ENCODE data around the gene S100A9. TPM values are rescaled to one million over a fixed set of nuclear protein-coding genes. Genes with fewer than 3 reads are reported as not detected.
"Not testable (repeated sequence)": the region's sequence is repeated elsewhere in the genome, so short reads cannot be mapped to it uniquely, and the experiment has no call there.

Gene S100A9
- total RNA-seq, 1 experiment from 2014 or later: not detected

DNA sequence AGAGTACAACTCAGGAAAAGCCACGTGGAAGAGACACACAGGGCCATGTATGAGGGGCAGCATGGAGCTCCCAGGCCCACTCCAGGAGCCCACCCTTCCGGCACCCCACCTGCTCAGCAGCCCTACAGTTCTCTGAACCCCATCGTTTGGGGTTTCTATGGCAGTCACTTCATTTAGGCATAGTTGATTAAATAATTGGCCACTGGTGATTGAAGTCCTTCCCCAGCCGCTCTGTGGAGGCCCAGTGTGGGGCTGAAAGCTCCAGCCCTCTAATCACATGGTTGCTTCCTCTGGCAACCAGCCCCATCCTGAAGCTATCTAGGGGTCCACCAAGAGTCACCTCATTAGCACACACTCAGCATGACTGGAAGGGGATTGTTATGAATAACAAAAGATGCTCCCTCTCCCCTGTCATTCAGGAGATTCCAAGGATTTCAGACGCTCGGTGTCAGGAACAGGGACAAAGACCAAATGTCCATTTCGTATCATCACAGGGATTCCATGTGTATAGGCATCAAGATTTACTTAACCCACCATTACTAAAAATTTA is 46.5 kb downstream of the S100A9 start:
- DNase-seq: no peak
- H3K36me3 ChIP-seq: no peaks in the 10 kb centered on the region
- peaks cover 3% of the 10 kb centered on the region; the same call in 1 of the 2 replicates for H3K9me3 ChIP-seq
- H3K27me3 ChIP-seq: peaks cover 8% of the 10 kb centered on the region
- H3K4me3 ChIP-seq: no peak overlapping the region

DNA sequence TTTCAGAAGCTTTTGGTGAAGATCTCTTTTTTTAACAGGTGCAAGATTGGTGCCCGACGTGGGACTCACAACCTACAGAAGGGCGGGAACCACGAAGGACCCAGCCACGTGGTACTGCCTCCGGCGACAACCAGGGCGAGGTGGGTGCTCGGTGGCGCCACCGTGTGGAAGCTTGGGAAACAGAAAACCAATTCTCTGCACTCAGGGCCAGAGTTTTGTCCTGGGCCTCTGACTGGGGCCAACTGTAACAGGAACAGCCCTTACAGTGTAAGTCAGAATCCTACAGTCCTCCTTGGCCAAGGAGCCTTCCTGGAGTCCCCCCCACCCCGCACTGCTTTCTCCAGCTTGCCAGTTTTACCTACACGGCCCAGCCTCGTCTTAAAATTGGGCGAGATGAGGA is 47.1 kb downstream of the S100A9 start:
- peaks cover 8% of the 10 kb centered on the region for H3K27me3 ChIP-seq
- peaks cover 5% of the 10 kb centered on the region; the same call in 1 of the 2 replicates for H3K9me3 ChIP-seq
- DNase-seq: peak; percentile 47
- H3K36me3 ChIP-seq: no peaks in the 10 kb centered on the region
- no peak overlapping the region for H3K4me3 ChIP-seq

DNA sequence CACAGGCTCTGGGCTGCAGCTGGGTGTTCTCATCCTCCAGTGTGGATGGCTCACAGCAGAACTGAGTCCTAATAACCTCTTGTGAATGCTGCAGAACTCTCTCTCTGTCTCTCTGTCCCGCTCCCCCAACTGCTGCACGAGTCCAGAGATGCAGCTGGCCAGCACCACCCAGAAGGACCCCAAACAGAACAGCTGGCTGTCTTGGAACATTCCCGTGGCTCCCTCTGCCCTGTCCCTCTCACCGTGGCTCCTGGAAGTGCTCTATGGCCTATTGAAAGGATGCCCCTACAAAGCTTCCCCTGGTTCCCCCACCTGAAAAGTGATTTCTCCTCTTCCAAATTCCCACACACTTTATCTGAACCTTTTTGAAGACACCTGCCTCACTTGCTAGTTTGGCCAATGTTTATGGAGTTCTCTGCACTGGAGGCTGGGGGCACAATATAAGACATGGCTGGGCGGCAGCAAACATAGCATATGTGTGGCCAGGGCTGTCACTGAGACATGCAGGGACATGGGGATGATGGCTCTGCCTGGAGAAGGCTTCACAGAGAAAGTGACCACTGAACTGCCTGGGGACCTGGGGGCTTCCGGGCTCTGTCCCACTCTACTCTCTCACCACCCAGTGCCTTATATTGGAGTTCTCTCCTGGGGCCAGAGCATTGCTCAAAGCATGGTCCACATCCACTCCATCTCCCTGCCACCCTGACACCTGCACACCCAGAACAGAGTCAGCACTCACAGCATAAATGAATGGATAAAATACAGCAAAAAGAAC is 48.4 kb downstream of the S100A9 start:
- not testable (repeated sequence) for H3K36me3 ChIP-seq, H3K9me3 ChIP-seq, H3K27me3 ChIP-seq, H3K4me3 ChIP-seq, DNase-seq

DNA sequence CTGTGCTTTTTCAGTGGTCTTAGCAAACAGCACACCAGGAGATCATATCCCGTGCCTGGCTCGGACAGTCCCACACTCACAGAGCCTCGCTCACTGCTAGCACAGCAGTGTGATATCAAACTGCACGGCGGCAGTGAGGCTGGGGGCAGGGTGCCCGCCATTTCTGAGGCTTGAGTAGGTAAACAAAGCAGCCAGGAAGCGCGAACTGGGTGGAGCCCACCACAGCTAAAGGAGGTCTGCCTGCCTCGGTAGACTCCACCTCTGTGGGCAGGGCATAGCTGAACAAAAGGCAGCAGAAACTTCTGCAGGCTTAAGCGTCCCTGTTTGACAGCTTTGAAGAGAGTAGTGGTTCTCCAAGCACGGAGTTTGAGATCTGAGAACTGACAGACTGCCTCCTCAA is 49.6 kb downstream of the S100A9 start:
- not testable (repeated sequence) for H3K27me3 ChIP-seq, DNase-seq, H3K36me3 ChIP-seq, H3K4me3 ChIP-seq
- H3K9me3 ChIP-seq: peaks cover 12% of the 10 kb centered on the region

Other genes with a start within 250 kb of the S100A9 start
- not detected in 2 replicates for gene SPRR2F, start 244.3 kb upstream of the S100A9 start, total RNA-seq (2014; rRNA removed; shearing (Covaris generic); ENCODE audit: low replicate concordance)
- gene SPRR2G, start 207.0 kb upstream of the S100A9 start, total RNA-seq (2014; rRNA removed; shearing (Covaris generic); ENCODE audit: low replicate concordance): not detected in 2 replicates
- gene LELP1, start 154.4 kb upstream of the S100A9 start, total RNA-seq (2014; rRNA removed; shearing (Covaris generic); ENCODE audit: low replicate concordance): not detected in 2 replicates
- 0.07 and 1.0 TPM in 2 replicates for gene PRR9, start 140.3 kb upstream of the S100A9 start, total RNA-seq (2014; rRNA removed; shearing (Covaris generic); ENCODE audit: low replicate concordance)
- gene LORICRIN, start 98.2 kb upstream of the S100A9 start, total RNA-seq (2014; rRNA removed; shearing (Covaris generic); ENCODE audit: low replicate concordance): not detected in 2 replicates
- gene PGLYRP3, start 44.9 kb upstream of the S100A9 start, total RNA-seq (2014; rRNA removed; shearing (Covaris generic); ENCODE audit: low replicate concordance): not detected in 2 replicates
- not detected in 2 replicates for gene PGLYRP4, start 9.0 kb upstream of the S100A9 start, total RNA-seq (2014; rRNA removed; shearing (Covaris generic); ENCODE audit: low replicate concordance)
- gene S100A12, start 17.8 kb downstream of the S100A9 start, total RNA-seq (2014; rRNA removed; shearing (Covaris generic); ENCODE audit: low replicate concordance): not detected in 2 replicates
- not detected in 2 replicates for gene S100A8, start 33.2 kb downstream of the S100A9 start, total RNA-seq (2014; rRNA removed; shearing (Covaris generic); ENCODE audit: low replicate concordance)
- gene S100A7A, start 58.7 kb downstream of the S100A9 start, total RNA-seq (2014; rRNA removed; shearing (Covaris generic); ENCODE audit: low replicate concordance): not detected in 2 replicates
- not detected in 2 replicates for gene S100A7, start 102.8 kb downstream of the S100A9 start, total RNA-seq (2014; rRNA removed; shearing (Covaris generic); ENCODE audit: low replicate concordance)
- gene S100A6, start 178.1 kb downstream of the S100A9 start, total RNA-seq (2014; rRNA removed; shearing (Covaris generic); ENCODE audit: low replicate concordance): 474 and 904 TPM in 2 replicates
- gene S100A5, start 183.1 kb downstream of the S100A9 start, total RNA-seq (2014; rRNA removed; shearing (Covaris generic); ENCODE audit: low replicate concordance): not detected in 2 replicates
- gene S100A4, start 188.0 kb downstream of the S100A9 start, total RNA-seq (2014; rRNA removed; shearing (Covaris generic); ENCODE audit: low replicate concordance): 438 and 702 TPM in 2 replicates
- 0.81 and 3.4 TPM in 2 replicates for gene S100A3, start 191.4 kb downstream of the S100A9 start, total RNA-seq (2014; rRNA removed; shearing (Covaris generic); ENCODE audit: low replicate concordance)
- 29.6 and 34.8 TPM in 2 replicates for gene S100A2, start 208.0 kb downstream of the S100A9 start, total RNA-seq (2014; rRNA removed; shearing (Covaris generic); ENCODE audit: low replicate concordance)

Data from MG63 (cell line).